A549 (cell line): ENCODE measurements around the gene PRR9. TPM values are rescaled to one million over a fixed set of nuclear protein-coding genes. Genes with fewer than 3 reads are reported as not detected.
A peak's percentile ranks its signal among the peaks of the same experiment; 100 is the strongest.

Experiments
- ATAC-seq, 2 experiments: fragments of 200-7000 bp in 1 of 2; fragments of >200 bp in 1 of 2; cut with Nextera tagmentation in 1 of 2; cut with Tn5 transposase in 1 of 2; 3 replicates each; pipeline versions ENCODE4 v1.8.0 to v1.9.1; 2018 to 2020; ENCODE audit warnings: mild to moderate bottlenecking in 1 of 2, moderate library complexity in 1 of 2
- CTCF ChIA-PET: fragments of 300-600 bp; sonication (Branson Sonifier 250); formaldehyde crosslinking; extraction: SDS; loops from one replicate; lab custom pipeline; 2021; ENCODE audit warnings: antibody characterized with exemption, inconsistent platforms; lab: Yijun Ruan, JAX
- POLR2A ChIA-PET: fragments of 350-600 bp; formaldehyde crosslinking; extraction: SDS; loops from one replicate; lab custom pipeline; 2021; ENCODE audit warnings: antibody characterized with exemption, inconsistent platforms; lab: Yijun Ruan, JAX
- DNase-seq, 2 experiments: peaks; one replicate each; pipeline versions ENCODE4 v3.0.0 to v3.0.0-alpha.2; 2011 to 2016; ENCODE audit warnings: low read depth in 1 of 2, low spot score in 1 of 2
- FAIRE-seq: peaks from 2 replicates; lab custom pipeline; 2011; peaks lifted over from hg19 to GRCh38; lab: Jason Lieb, UNC
- H3K27ac ChIP-seq, 2 experiments: fragments of >200 bp; sonication (Bioruptor Twin); formaldehyde crosslinking; 3 replicates each; pipeline ENCODE4 v1.5.1; 2016 to 2017
- H3K4me1 ChIP-seq: fragments of >200 bp; sonication (Bioruptor Twin); formaldehyde crosslinking; 3 replicates; pipeline ENCODE4 v1.6.1; 2016
- H3K4me2 ChIP-seq: fragments of >200 bp; sonication (Bioruptor Twin); formaldehyde crosslinking; 3 replicates; pipeline ENCODE4 v1.6.1; 2016
- H3K4me3 ChIP-seq: fragments of >200 bp; sonication (Bioruptor Twin); formaldehyde crosslinking; 3 replicates; pipeline ENCODE4 v1.5.1; 2016
- H3K9me3 ChIP-seq: fragments of >200 bp; sonication (Bioruptor Twin); formaldehyde crosslinking; 3 replicates; pipeline ENCODE4 v1.6.1; 2016
- BHLHE40 ChIP-seq: IDR thresholded peaks from 2 replicates; pipeline ENCODE4 v1.6.1; 2012; ENCODE audit warnings: low read depth, low read length, inconsistent platforms
- CHD4 ChIP-seq: fragments of 200-600 bp; sonication (generic); IDR thresholded peaks from 2 replicates; pipeline ENCODE4 v1.6.1; 2016; ENCODE audit warnings: antibody characterized with exemption, mild to moderate bottlenecking, borderline replicate concordance
- E2F6 ChIP-seq: IDR thresholded peaks from 2 replicates; pipeline ENCODE4 v1.6.1; 2012; ENCODE audit warnings: low read depth, borderline replicate concordance
- EHF ChIP-seq: fragments of 250-450 bp; sonication (Bioruptor Pico); IDR thresholded peaks from 2 replicates; pipeline ENCODE4 v1.5.0; 2020; ENCODE audit warnings: mild to moderate bottlenecking
- EP300 ChIP-seq, 2 experiments: fragments of >200 bp; sonication (Bioruptor Twin); formaldehyde crosslinking; IDR thresholded peaks; 2 replicates in 1 of 2; 3 replicates in 1 of 2; pipeline ENCODE4 v1.6.1; 2016 to 2017
- ESRRA ChIP-seq: fragments of 150-350 bp; IDR thresholded peaks from 2 replicates; pipeline ENCODE4 v1.6.1; 2014; ENCODE audit warnings: mild to moderate bottlenecking, low read length, borderline replicate concordance
- FOSL2 ChIP-seq, 2 experiments: fragments of 450-650 bp in 1 of 2; fragments of >200 bp in 1 of 2; sonication (Bioruptor Twin) in 1 of 2; formaldehyde crosslinking; IDR thresholded peaks; 2 replicates each; pipeline versions ENCODE4 v1.5.0 to v1.6.1; 2016 to 2020; ENCODE audit warnings: mild to moderate bottlenecking in 1 of 2, moderate library complexity in 1 of 2
- FOXS1 ChIP-seq: fragments of 250-450 bp; sonication (Bioruptor Pico); IDR thresholded peaks from 2 replicates; pipeline ENCODE4 v1.5.0; 2020; ENCODE audit warnings: mild to moderate bottlenecking, moderate library complexity
- HMGXB4 ChIP-seq: fragments of 250-450 bp; sonication (Bioruptor Pico); IDR thresholded peaks from 2 replicates; pipeline ENCODE4 v1.5.0; 2021; ENCODE audit warnings: mild to moderate bottlenecking, moderate library complexity, borderline replicate concordance
- HOXB13 ChIP-seq: fragments of 250-450 bp; sonication (Bioruptor Pico); IDR thresholded peaks from 2 replicates; pipeline ENCODE4 v1.5.0; 2020; ENCODE audit warnings: low read depth, mild to moderate bottlenecking, moderate library complexity
- HOXB5 ChIP-seq: fragments of 250-450 bp; sonication (Bioruptor Pico); IDR thresholded peaks from 2 replicates; pipeline ENCODE4 v1.5.0; 2020; ENCODE audit warnings: mild to moderate bottlenecking, moderate library complexity
- JUN ChIP-seq, 2 experiments: fragments of >200 bp; sonication (Bioruptor Twin); formaldehyde crosslinking; IDR thresholded peaks; 2 replicates in 1 of 2; 3 replicates in 1 of 2; pipeline ENCODE4 v1.6.1; 2016 to 2017
- JUNB ChIP-seq: fragments of >200 bp; sonication (Bioruptor Twin); formaldehyde crosslinking; IDR thresholded peaks from 2 replicates; pipeline ENCODE4 v1.6.1; 2016
- NFE2L2 ChIP-seq: fragments of 150-350 bp; conservative IDR thresholded peaks from 2 replicates; pipeline ENCODE4 v1.6.1; 2014; ENCODE audit warnings: low read length
- PHF8 ChIP-seq: fragments of 200-600 bp; sonication (generic); IDR thresholded peaks from 2 replicates; pipeline ENCODE4 v1.6.1; 2016; ENCODE audit warnings: low read depth, mild to moderate bottlenecking, antibody characterized with exemption, moderate library complexity, borderline replicate concordance
- POLR2AphosphoS2 ChIP-seq: conservative IDR thresholded peaks from 2 replicates; pipeline ENCODE4 v1.6.1; 2012; ENCODE audit warnings: low read length, improper control_type of control experiment, inconsistent platforms
- RAD21 ChIP-seq, 2 experiments: fragments of >200 bp in 1 of 2; sonication (Bioruptor Twin) in 1 of 2; formaldehyde crosslinking in 1 of 2; IDR thresholded peaks in 1 of 2; conservative IDR thresholded peaks in 1 of 2; 2 replicates in 1 of 2; 3 replicates in 1 of 2; pipeline ENCODE4 v1.6.1; 2012 to 2018; ENCODE audit warnings: inconsistent platforms in 1 of 2
- RARB ChIP-seq: fragments of 250-450 bp; sonication (Bioruptor Pico); IDR thresholded peaks from 2 replicates; pipeline ENCODE4 v1.8.0; 2021; ENCODE audit warnings: mild to moderate bottlenecking, moderate library complexity
- RFX5 ChIP-seq: fragments of 450-650 bp; IDR thresholded peaks from 2 replicates; pipeline ENCODE4 v1.7.1; 2014; ENCODE audit warnings: antibody characterized with exemption, mild to moderate bottlenecking, moderate library complexity
- RNF2 ChIP-seq: fragments of 200-600 bp; sonication (generic); IDR thresholded peaks from 2 replicates; pipeline ENCODE4 v1.6.1; 2016; ENCODE audit warnings: low read depth, mild to moderate bottlenecking, antibody characterized with exemption, moderate library complexity, borderline replicate concordance
- SMC3 ChIP-seq: fragments of >200 bp; sonication (Bioruptor Twin); formaldehyde crosslinking; IDR thresholded peaks from 3 replicates; pipeline ENCODE4 v1.6.1; 2018; ENCODE audit warnings: inconsistent platforms
- TFCP2L1 ChIP-seq: fragments of 250-450 bp; sonication (Bioruptor Pico); IDR thresholded peaks from 2 replicates; pipeline ENCODE4 v1.5.0; 2021; ENCODE audit warnings: mild to moderate bottlenecking
- USF2 ChIP-seq: fragments of 450-650 bp; IDR thresholded peaks from 2 replicates; pipeline ENCODE4 v1.6.1; 2014; ENCODE audit warnings: antibody characterized with exemption
- ZC3H11A ChIP-seq: fragments of 450-650 bp; IDR thresholded peaks from 2 replicates; pipeline ENCODE4 v1.6.1; 2014; ENCODE audit warnings: antibody characterized with exemption, mild to moderate bottlenecking
- ZSCAN20 ChIP-seq: fragments of 250-450 bp; sonication (Bioruptor Pico); IDR thresholded peaks from 2 replicates; pipeline ENCODE4 v1.8.0; 2022; ENCODE audit warnings: mild to moderate bottlenecking, moderate library complexity
- WGBS: methylation state at CpG from one replicate; pipeline ENCODE4 v1.1.6; 2017; ENCODE audit errors: missing lambda C conversion rate; 5-methylcytosine and 5-hydroxymethylcytosine counted together
- polyA plus RNA-seq, 4 experiments: library from polyadenylated mRNA; depleted of rRNA in 3 of 4; stranded (reverse); fragments of >200 nt; fragmentation: RNase III in 1 of 4; extraction: RNeasy Plus Mini Kit Qiagen cat#74134 plus additional on column Dnase treatment in 1 of 4; gene quantifications; 2 replicates in 3 of 4; 3 replicates in 1 of 4; pipeline ENCODE4 v1.2.3, GENCODE V29; 2011 to 2017

PRR9 gene
- polyA plus RNA-seq, 2 of the 4 experiments (the other 2 are of a cell fraction), result not detected

GRCh38 chr1:153259387-153259786 is 42.0 kb downstream of the PRR9 start, which contains the start of gene LORICRIN:
TSS of gene LORICRIN (plus strand) at chr1:153259687. CDS start at chr1:153260950, 1,263 bp downstream.
- DNase-seq (no peak), ATAC-seq (no peak), FAIRE-seq (no peak)
- WGBS, result 53% methylated on average over 3 of the region's 3 CpGs
- H3K27ac ChIP-seq, result no peak within 1 kb of the TSS
- H3K4me3 ChIP-seq, result no peak within 1 kb of the TSS
- CTCF ChIA-PET, result interaction anchor here (0.9 to 1.1 kb wide), 2 partner anchors 11 to 94 kb away, joined by 3 read pairs; no protein-coding TSS in a partner anchor
- H3K9me3 ChIP-seq, result 0 out of 3 replicates have a peak, but pooled peaks cover 6% of the 10 kb centered on the region
- H3K4me2 ChIP-seq, result no peak within 1 kb of the TSS
- POLR2A ChIA-PET, result no interaction called here
- TF ChIP-seq CHD4 (no peak), SMC3 (no peak), FOXS1 (CRISPR knock-in tag) (no peak), EHF (CRISPR knock-in tag) (no peak), RFX5 (no peak), POLR2AphosphoS2 (no peak), ZC3H11A (no peak), USF2 (no peak), ZSCAN20 (CRISPR knock-in tag) (no peak)
- H3K4me1 ChIP-seq, result no peaks in the 10 kb centered on the region

- ChIA-PET POLR2A (no interaction called here), CTCF (no interaction called here)
- ATAC-seq (no peak), DNase-seq (no peak), FAIRE-seq (no peak)
- Histone ChIP-seq H3K4me2 (peak overlapping the region; percentile 85), H3K4me3 (peak overlapping the region; percentile 45), H3K27ac (no peak overlapping the region; a peak in 1 of 6 replicates), H3K9me3 (0 out of 3 replicates have a peak, but pooled peaks cover 6% of the 10 kb centered on the region), H3K4me1 (no peaks in the 10 kb centered on the region)
- 87% methylated on average over 23 of the region's 45 CpGs for WGBS
- TF ChIP-seq HMGXB4 (CRISPR knock-in tag) (no peak), FOSL2 (IDR thresholded peaks at IDR 0.05) (no peak), FOSL2 (CRISPR knock-in tag; IDR thresholded peaks at IDR 0.05) (no peak), EP300 (IDR thresholded peaks at IDR 0.05) (no peak), PHF8 (no peak), SMC3 (no peak), HOXB5 (no peak), NFE2L2 (no peak), TFCP2L1 (CRISPR knock-in tag) (no peak), E2F6 (no peak), RNF2 (no peak), JUNB (no peak), RAD21 (conservative IDR thresholded peaks at IDR 0.05 in 1 of 2, IDR thresholded peaks at IDR 0.05 in 1 of 2) (no peak), HOXB13 (CRISPR knock-in tag) (no peak), ESRRA (no peak), BHLHE40 (no peak), RARB (CRISPR knock-in tag) (no peak), JUN (IDR thresholded peaks at IDR 0.05) (no peak), USF2 (no peak)
These were observed 43.3 kb downstream of the PRR9 start for GRCh38 chr1:153260585-153261280.
